ENCODE data around the gene PGA5.

The PGA5 gene

GRCh38 chr11:61281581-61282250 lies 40.7 kb downstream of the PGA5 start:
- peaks cover 24% of the 10 kb centered on the region for H3K36me3 ChIP-seq (ENCODE audit: control insufficient read depth, insufficient read depth, low read length)
- peak overlapping the region; percentile 38 for H3K4me3 ChIP-seq (ENCODE audit: low read depth, low read length)
- H3K9ac ChIP-seq (ENCODE audit: low read length): no peak overlapping the region
- H3K4me1 ChIP-seq (ENCODE audit: control insufficient read depth, insufficient read depth, low read length): peaks cover 29% of the 10 kb centered on the region
- no peak overlapping the region for H3K27ac ChIP-seq (ENCODE audit: low read depth, low read length)
- H3K27me3 ChIP-seq (ENCODE audit: control insufficient read depth, insufficient read depth, low read length): no peaks in the 10 kb centered on the region; the same call in 1 of the 2 replicates
- no peaks in the 10 kb centered on the region for H3K9me3 ChIP-seq (ENCODE audit: control insufficient read depth, insufficient read depth, low read depth, low read length)

GRCh38 chr11:61283613-61284012 lies 42.6 kb downstream of the PGA5 start:
- Histone ChIP-seq H3K36me3 (ENCODE audit: control insufficient read depth, insufficient read depth, low read length) (peaks cover 27% of the 10 kb centered on the region), H3K9ac (ENCODE audit: low read length) (no peak overlapping the region), H3K4me3 (ENCODE audit: low read depth, low read length) (no peak overlapping the region), H3K9me3 (ENCODE audit: control insufficient read depth, insufficient read depth, low read depth, low read length) (no peaks in the 10 kb centered on the region), H3K27me3 (ENCODE audit: control insufficient read depth, insufficient read depth, low read length) (no peaks in the 10 kb centered on the region; the same call in 1 of the 2 replicates), H3K4me1 (ENCODE audit: control insufficient read depth, insufficient read depth, low read length) (peaks cover 24% of the 10 kb centered on the region), H3K27ac (ENCODE audit: low read depth, low read length) (no peak overlapping the region)

- Histone ChIP-seq H3K27me3 (ENCODE audit: control insufficient read depth, insufficient read depth, low read length) (no peaks in the 10 kb centered on the region; the same call in 1 of the 2 replicates), H3K4me1 (ENCODE audit: control insufficient read depth, insufficient read depth, low read length) (peaks cover under 1% of the 10 kb centered on the region; the same call in 1 of the 2 replicates), H3K9me3 (ENCODE audit: control insufficient read depth, insufficient read depth, low read depth, low read length) (no peaks in the 10 kb centered on the region), H3K27ac (ENCODE audit: low read depth, low read length) (no peak overlapping the region), H3K4me3 (ENCODE audit: low read depth, low read length) (no peak overlapping the region), H3K9ac (ENCODE audit: low read length) (no peak overlapping the region), H3K36me3 (ENCODE audit: control insufficient read depth, insufficient read depth, low read length) (peaks cover 27% of the 10 kb centered on the region)
Observed at GRCh38 chr11:61287338-61287977, 46.5 kb downstream of the PGA5 start.

GRCh38 chr11:61290905-61291690 lies 50.1 kb downstream of the PGA5 start:
- no peaks in the 10 kb centered on the region for H3K9me3 ChIP-seq (ENCODE audit: control insufficient read depth, insufficient read depth, low read depth, low read length)
- H3K27me3 ChIP-seq (ENCODE audit: control insufficient read depth, insufficient read depth, low read length): peaks cover 13% of the 10 kb centered on the region
- no peak overlapping the region for H3K9ac ChIP-seq (ENCODE audit: low read length)
- H3K4me1 ChIP-seq (ENCODE audit: control insufficient read depth, insufficient read depth, low read length): peaks cover 15% of the 10 kb centered on the region; the same call in 1 of the 2 replicates
- H3K4me3 ChIP-seq (ENCODE audit: low read depth, low read length): no peak overlapping the region
- H3K36me3 ChIP-seq (ENCODE audit: control insufficient read depth, insufficient read depth, low read length): peaks cover 8% of the 10 kb centered on the region
- no peak overlapping the region for H3K27ac ChIP-seq (ENCODE audit: low read depth, low read length)

- Histone ChIP-seq H3K4me1 (ENCODE audit: control insufficient read depth, insufficient read depth, low read length) (peaks cover 15% of the 10 kb centered on the region; the same call in 1 of the 2 replicates), H3K4me3 (ENCODE audit: low read depth, low read length) (no peak overlapping the region), H3K27me3 (ENCODE audit: control insufficient read depth, insufficient read depth, low read length) (peaks cover 13% of the 10 kb centered on the region), H3K27ac (ENCODE audit: low read depth, low read length) (no peak overlapping the region), H3K9me3 (ENCODE audit: control insufficient read depth, insufficient read depth, low read depth, low read length) (no peaks in the 10 kb centered on the region), H3K9ac (ENCODE audit: low read length) (no peak overlapping the region), H3K36me3 (ENCODE audit: control insufficient read depth, insufficient read depth, low read length) (peaks cover 10% of the 10 kb centered on the region; the same call in 1 of the 2 replicates)
Observed at GRCh38 chr11:61292356-61292755, 51.4 kb downstream of the PGA5 start.

GRCh38 chr11:61293867-61294716 lies 53.1 kb downstream of the PGA5 start:
- peak overlapping the region; percentile 66 for H3K9ac ChIP-seq (ENCODE audit: low read length)

GRCh38 chr11:61294717-61295595 lies 54.0 kb downstream of the PGA5 start, which contains the start of gene VWCE:
Gene VWCE (minus strand): TSS chr11:61295316. CDS start chr11:61295037, 279 bp downstream.
- peaks cover 29% of the 10 kb centered on the region for H3K36me3 ChIP-seq (ENCODE audit: control insufficient read depth, insufficient read depth, low read length)
- H3K9me3 ChIP-seq (ENCODE audit: control insufficient read depth, insufficient read depth, low read depth, low read length): no peaks in the 10 kb centered on the region
- peak within 1 kb of the TSS; percentile 21; the same call in 1 of the 2 replicates for H3K27ac ChIP-seq (ENCODE audit: low read depth, low read length)
- H3K4me3 ChIP-seq (ENCODE audit: low read depth, low read length): peak within 1 kb of the TSS; percentile 81
- H3K4me1 ChIP-seq (ENCODE audit: control insufficient read depth, insufficient read depth, low read length): peaks cover 24% of the 10 kb centered on the region; the same call in 1 of the 2 replicates
- peak within 1 kb of the TSS; percentile 66 for H3K9ac ChIP-seq (ENCODE audit: low read length)
- H3K27me3 ChIP-seq (ENCODE audit: control insufficient read depth, insufficient read depth, low read length): peaks cover 13% of the 10 kb centered on the region

More at GRCh38 chr11:61293867-61294716, 53.1 kb downstream of the PGA5 start:
- Histone ChIP-seq H3K36me3 (ENCODE audit: control insufficient read depth, insufficient read depth, low read length) (peaks cover 20% of the 10 kb centered on the region), H3K4me3 (ENCODE audit: low read depth, low read length) (peak overlapping the region; percentile 81), H3K9me3 (ENCODE audit: control insufficient read depth, insufficient read depth, low read depth, low read length) (no peaks in the 10 kb centered on the region), H3K27me3 (ENCODE audit: control insufficient read depth, insufficient read depth, low read length) (peaks cover 13% of the 10 kb centered on the region), H3K4me1 (ENCODE audit: control insufficient read depth, insufficient read depth, low read length) (peaks cover 24% of the 10 kb centered on the region; the same call in 1 of the 2 replicates), H3K27ac (ENCODE audit: low read depth, low read length) (peak overlapping the region; percentile 21; the same call in 1 of the 2 replicates)

- Histone ChIP-seq H3K27me3 (ENCODE audit: control insufficient read depth, insufficient read depth, low read length) (peaks cover 13% of the 10 kb centered on the region), H3K9me3 (ENCODE audit: control insufficient read depth, insufficient read depth, low read depth, low read length) (no peaks in the 10 kb centered on the region), H3K4me3 (ENCODE audit: low read depth, low read length) (peak overlapping the region; percentile 81), H3K27ac (ENCODE audit: low read depth, low read length) (0 out of 2 replicates have a peak overlapping the region, but pooled peaks have one; percentile 21), H3K9ac (ENCODE audit: low read length) (peak overlapping the region; percentile 66), H3K4me1 (ENCODE audit: control insufficient read depth, insufficient read depth, low read length) (peaks cover 24% of the 10 kb centered on the region; the same call in 1 of the 2 replicates), H3K36me3 (ENCODE audit: control insufficient read depth, insufficient read depth, low read length) (peaks cover 35% of the 10 kb centered on the region)
Observed at GRCh38 chr11:61295596-61295926, 54.6 kb downstream of the PGA5 start.

- Histone ChIP-seq H3K4me3 (ENCODE audit: low read depth, low read length) (no peak overlapping the region), H3K36me3 (ENCODE audit: control insufficient read depth, insufficient read depth, low read length) (peaks cover 53% of the 10 kb centered on the region), H3K9me3 (ENCODE audit: control insufficient read depth, insufficient read depth, low read depth, low read length) (no peaks in the 10 kb centered on the region), H3K27me3 (ENCODE audit: control insufficient read depth, insufficient read depth, low read length) (peaks cover 13% of the 10 kb centered on the region), H3K9ac (ENCODE audit: low read length) (no peak overlapping the region), H3K4me1 (ENCODE audit: control insufficient read depth, insufficient read depth, low read length) (peaks cover 24% of the 10 kb centered on the region; the same call in 1 of the 2 replicates), H3K27ac (ENCODE audit: low read depth, low read length) (no peak overlapping the region)
Observed at GRCh38 chr11:61297341-61297740, 56.4 kb downstream of the PGA5 start.

Measured in HUES6 (cell line).